Esophagus muscularis mucosa (tissue), 4 donors: ENCODE results near the gene LRP8. TPM values are rescaled to one million over a fixed set of nuclear protein-coding genes. Genes with fewer than 3 reads are reported as not detected.

Experiments
- DNase-seq: peaks from one replicate; pipeline ENCODE4 v3.0.0-alpha.2; 2017; ENCODE audit errors: extremely low spot score
- H3K27ac ChIP-seq, 4 donors: fragments of 200-600 bp; sonication (generic); replicated peaks in 1 of 4; 1 replicate in 3 of 4; 2 replicates in 1 of 4; pipeline ENCODE4 v1.5.1; 2016 to 2019; ENCODE audit warnings: mild to moderate bottlenecking in 1 of 4
- H3K27me3 ChIP-seq, 4 donors: fragments of 200-600 bp; sonication (generic); one replicate each; pipeline versions ENCODE4 v1.5.1 to v1.6.0; 2016 to 2019
- H3K36me3 ChIP-seq, 4 donors: fragments of 200-600 bp; sonication (generic); one replicate each; pipeline ENCODE4 v1.5.1; 2016 to 2019
- H3K4me1 ChIP-seq, 4 donors: fragments of 200-600 bp; sonication (generic); one replicate each; pipeline ENCODE4 v1.5.1; 2016 to 2019
- H3K4me3 ChIP-seq, 4 donors: fragments of 200-600 bp; sonication (generic); 1 replicate in 2 of 4; 2 replicates in 2 of 4; pipeline ENCODE4 v1.5.1; 2016 to 2019; ENCODE audit warnings: mild to moderate bottlenecking in 4 of 4, moderate library complexity in 1 of 4
- H3K9me3 ChIP-seq, 4 donors: fragments of 200-600 bp; sonication (generic); 1 replicate in 3 of 4; 2 replicates in 1 of 4; pipeline ENCODE4 v1.5.1; 2016 to 2019
- EP300 ChIP-seq: sonication (generic); formaldehyde crosslinking; IDR thresholded peaks from one replicate; pipeline ENCODE4 v1.6.1; 2017; ENCODE audit warnings: antibody characterized with exemption
- POLR2A ChIP-seq: fragments of 450-650 bp; IDR thresholded peaks from one replicate; pipeline ENCODE4 v1.6.1; 2017; ENCODE audit warnings: antibody characterized with exemption, moderate library complexity, mild to moderate bottlenecking, low read depth
- POLR2AphosphoS5 ChIP-seq, 2 donors: sonication (generic); formaldehyde crosslinking; IDR thresholded peaks; one replicate each; pipeline ENCODE4 v1.6.1; 2017; ENCODE audit warnings: antibody characterized with exemption in 2 of 2
- WGBS: methylation state at CpG from one replicate; pipeline ENCODE4 v1.1.5; 2018; 5-methylcytosine and 5-hydroxymethylcytosine counted together
- intact Hi-C: fragments of 100-400 bp; cut with DNase I; formaldehyde crosslinking; loops from one replicate; pipeline ENCODE4 v1.15.1; 2023
- total RNA-seq, 4 donors: library from RNA; depleted of rRNA; stranded (reverse); fragments of >200 nt; gene quantifications; one replicate each; pipeline versions ENCODE4 v1.1.0 to v1.2.1, GENCODE V29; 2016
- TF ChIP-seq, protein P1 (sequence below), 3 experiments: fragments of 200-600 bp in 2 of 3; fragments of 450-650 bp in 1 of 3; sonication (generic) in 2 of 3; IDR thresholded peaks; one replicate each; pipeline ENCODE4 v1.5.1; 2017 to 2019; ENCODE audit warnings: antibody characterized with exemption in 3 of 3, mild to moderate bottlenecking in 2 of 3, moderate library complexity in 1 of 3

The LRP8 gene
- total RNA-seq, 4 donors from 2014 or later = 0.83 to 6.0 (median 1.9) TPM

DNA sequence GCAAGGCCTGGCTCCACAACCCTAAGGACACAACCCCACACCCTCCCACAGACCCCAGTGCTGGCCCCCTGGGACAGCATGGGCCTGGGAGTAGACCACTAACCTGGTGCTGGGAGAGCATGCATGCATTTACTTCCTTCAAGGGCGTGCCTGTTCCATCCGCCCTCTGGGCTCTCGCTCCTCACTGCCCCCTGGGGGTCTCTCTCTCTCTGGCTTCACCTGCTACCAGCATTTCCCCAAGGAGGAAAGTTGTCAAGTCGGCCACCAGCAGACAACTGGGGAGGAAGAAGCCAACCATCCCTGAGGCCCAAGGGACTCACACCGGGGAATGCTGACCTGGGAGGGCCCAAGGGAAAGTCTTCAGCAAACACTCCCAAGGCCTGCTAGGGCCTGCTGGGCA is 6.5 kb downstream of the LRP8 start:
- intact Hi-C loops = no loop called here
- H3K27ac ChIP-seq = no peak overlapping the region
- H3K36me3 ChIP-seq = no peaks in the 10 kb centered on the region
- H3K27me3 ChIP-seq = no peaks in the 10 kb centered on the region
- H3K4me3 ChIP-seq = no peak overlapping the region
- DNase-seq = no peak
- no peaks in the 10 kb centered on the region for H3K9me3 ChIP-seq
- no peak for TF ChIP-seq EP300
- no peak for TF ChIP-seq POLR2A
- TF ChIP-seq POLR2AphosphoS5 (IDR thresholded peaks at IDR 0.05) = no peak
- WGBS = 100% methylated on average over 1 of the region's 5 CpGs
- peaks cover 6 to 17% (median 13%) of the 10 kb centered on the region in 4 donors for H3K4me1 ChIP-seq

DNA sequence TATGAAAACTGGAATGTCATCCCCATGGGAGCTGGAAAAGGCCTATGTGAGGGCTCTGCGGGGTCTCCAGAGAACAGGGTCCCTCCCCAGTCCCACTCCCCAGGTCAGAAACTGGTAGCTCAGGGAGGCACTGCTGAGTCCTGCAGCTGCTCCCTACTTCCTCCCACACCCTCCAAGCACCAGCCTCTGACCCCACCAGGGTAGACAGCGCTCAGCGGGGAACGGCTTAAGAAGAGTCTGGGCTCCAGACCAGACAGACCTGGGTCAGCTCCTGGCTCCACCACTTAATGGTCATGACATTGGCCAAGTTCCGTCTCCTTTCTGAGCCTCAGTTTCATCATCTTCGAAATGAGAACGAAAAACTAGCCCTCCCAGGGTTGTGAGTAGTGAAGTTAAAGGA is 7.2 kb downstream of the LRP8 start:
- Histone ChIP-seq H3K9me3 (no peaks in the 10 kb centered on the region), H3K4me1 (peaks cover 5 to 12% (median 6%) of the 10 kb centered on the region in 4 donors), H3K36me3 (no peaks in the 10 kb centered on the region), H3K4me3 (no peak overlapping the region), H3K27me3 (no peaks in the 10 kb centered on the region), H3K27ac (no peak overlapping the region)
- TF ChIP-seq POLR2A (no peak), EP300 (no peak), POLR2AphosphoS5 (IDR thresholded peaks at IDR 0.05) (no peak)
- TF ChIP-seq, protein P1, sequence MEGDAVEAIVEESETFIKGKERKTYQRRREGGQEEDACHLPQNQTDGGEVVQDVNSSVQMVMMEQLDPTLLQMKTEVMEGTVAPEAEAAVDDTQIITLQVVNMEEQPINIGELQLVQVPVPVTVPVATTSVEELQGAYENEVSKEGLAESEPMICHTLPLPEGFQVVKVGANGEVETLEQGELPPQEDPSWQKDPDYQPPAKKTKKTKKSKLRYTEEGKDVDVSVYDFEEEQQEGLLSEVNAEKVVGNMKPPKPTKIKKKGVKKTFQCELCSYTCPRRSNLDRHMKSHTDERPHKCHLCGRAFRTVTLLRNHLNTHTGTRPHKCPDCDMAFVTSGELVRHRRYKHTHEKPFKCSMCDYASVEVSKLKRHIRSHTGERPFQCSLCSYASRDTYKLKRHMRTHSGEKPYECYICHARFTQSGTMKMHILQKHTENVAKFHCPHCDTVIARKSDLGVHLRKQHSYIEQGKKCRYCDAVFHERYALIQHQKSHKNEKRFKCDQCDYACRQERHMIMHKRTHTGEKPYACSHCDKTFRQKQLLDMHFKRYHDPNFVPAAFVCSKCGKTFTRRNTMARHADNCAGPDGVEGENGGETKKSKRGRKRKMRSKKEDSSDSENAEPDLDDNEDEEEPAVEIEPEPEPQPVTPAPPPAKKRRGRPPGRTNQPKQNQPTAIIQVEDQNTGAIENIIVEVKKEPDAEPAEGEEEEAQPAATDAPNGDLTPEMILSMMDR (IDR thresholded peaks at IDR 0.05) = no peak
- no peak for DNase-seq
- intact Hi-C loops = no loop called here
- 100% methylated on average over 4 of the region's 7 CpGs for WGBS

DNA sequence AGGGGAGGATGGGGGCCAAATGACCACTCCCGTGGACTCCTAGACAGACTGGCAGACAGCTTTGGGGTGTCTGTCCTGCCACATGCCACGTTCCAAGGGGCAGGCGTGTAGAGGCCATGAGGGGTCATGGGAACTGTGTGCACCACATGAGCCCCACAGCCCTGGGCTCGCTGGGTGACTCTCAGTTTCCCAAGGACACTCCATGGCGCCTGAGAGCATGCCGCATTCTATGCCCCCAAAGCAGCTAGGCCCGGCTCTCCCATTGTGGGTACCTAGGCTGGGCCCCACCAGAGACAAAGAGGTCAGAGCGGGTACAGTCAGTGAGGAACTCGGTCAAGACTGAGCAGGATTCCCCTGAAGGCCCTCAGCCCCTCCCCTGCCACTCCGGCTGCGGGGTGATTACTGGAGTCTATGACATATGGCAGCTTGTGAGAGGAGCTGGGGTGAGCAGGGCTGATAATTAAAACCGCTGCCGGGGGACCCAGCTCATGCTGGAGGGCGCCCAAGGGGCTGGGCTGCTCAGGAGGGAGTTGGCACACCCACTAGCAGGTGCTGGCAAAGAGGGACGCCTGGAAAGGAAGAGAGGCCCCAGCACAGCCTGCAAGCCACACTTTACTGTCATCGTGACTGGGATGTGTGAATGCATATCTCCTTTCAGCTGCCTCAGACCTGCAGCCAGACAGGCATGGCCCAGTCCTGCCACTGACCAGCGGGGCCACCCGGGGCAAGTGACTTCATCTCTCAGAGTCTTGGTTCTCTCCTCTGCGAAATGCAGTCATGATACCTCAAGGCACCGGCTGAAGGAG is 8.4 kb downstream of the LRP8 start:
- 90% methylated on average over 13 of the region's 20 CpGs for WGBS
- Histone ChIP-seq H3K27me3 (no peaks in the 10 kb centered on the region), H3K36me3 (no peaks in the 10 kb centered on the region), H3K4me1 (peaks cover 0 to 6% (median 0%) of the 10 kb centered on the region in 4 donors), H3K4me3 (no peak overlapping the region), H3K9me3 (no peaks in the 10 kb centered on the region), H3K27ac (no peak overlapping the region)
- no peak for DNase-seq
- intact Hi-C loops = no loop called here
- TF ChIP-seq POLR2AphosphoS5 (IDR thresholded peaks at IDR 0.05) (no peak), POLR2A (no peak), EP300 (no peak)
- TF ChIP-seq, protein P1 (IDR thresholded peaks at IDR 0.05) = no peak

DNA sequence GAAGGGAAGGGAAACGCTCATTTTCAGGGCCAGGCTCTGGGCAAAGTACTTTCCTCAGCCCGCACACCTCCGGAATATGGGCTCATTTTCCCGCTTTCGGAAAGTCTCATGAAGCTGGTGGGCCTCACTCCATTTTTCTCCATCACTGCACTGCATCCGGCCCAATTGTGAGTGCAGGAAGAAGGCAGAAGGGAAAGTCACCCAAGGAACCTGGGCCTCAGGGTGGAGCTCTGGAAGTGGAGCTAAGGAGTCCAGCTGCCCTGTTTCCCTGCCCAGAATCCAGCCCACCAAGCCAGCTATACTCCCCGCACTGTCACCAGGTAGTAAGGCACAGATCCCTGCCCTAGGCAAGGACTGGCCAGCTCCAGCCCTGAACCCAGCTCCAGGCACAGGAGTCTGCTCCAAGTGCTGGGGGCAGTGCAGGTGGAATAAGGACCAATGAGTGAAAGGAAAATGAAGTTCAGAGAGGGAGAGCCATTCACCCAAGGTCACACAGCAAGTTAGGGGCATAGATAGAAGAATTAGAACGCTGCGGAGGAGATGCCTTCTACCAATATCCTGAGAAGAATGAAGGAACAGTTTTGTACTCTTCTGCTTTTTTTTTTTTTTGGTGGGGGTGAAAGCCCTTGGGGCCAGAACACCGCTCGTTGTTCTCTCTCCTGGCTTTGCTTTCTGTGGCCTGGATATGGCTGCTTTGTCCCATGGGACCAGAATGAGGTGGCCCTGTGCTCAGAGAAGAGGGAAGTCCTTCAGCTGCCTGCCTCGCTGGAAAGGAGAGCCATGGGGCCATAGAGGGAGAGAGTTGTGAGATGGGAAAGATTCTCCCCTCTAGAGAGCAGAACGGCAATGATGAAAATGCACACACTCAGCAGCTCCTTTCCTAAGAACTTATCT is 10.0 kb downstream of the LRP8 start:
- no peak for DNase-seq
- Histone ChIP-seq H3K9me3 (no peaks in the 10 kb centered on the region), H3K27me3 (no peaks in the 10 kb centered on the region), H3K4me1 (peaks cover 0 to 6% (median 0%) of the 10 kb centered on the region in 4 donors), H3K36me3 (no peaks in the 10 kb centered on the region), H3K27ac (no peak overlapping the region), H3K4me3 (no peak overlapping the region)
- TF ChIP-seq, protein P1 (IDR thresholded peaks at IDR 0.05) = no peak
- TF ChIP-seq EP300 = no peak
- no peak for TF ChIP-seq POLR2AphosphoS5 (IDR thresholded peaks at IDR 0.05)
- no peak for TF ChIP-seq POLR2A
- 94% methylated on average over 13 of the region's 13 CpGs for WGBS
- intact Hi-C loops = no loop called here
